Measurements from ENCODE around the gene AQP1.

Gene AQP1

DNA sequence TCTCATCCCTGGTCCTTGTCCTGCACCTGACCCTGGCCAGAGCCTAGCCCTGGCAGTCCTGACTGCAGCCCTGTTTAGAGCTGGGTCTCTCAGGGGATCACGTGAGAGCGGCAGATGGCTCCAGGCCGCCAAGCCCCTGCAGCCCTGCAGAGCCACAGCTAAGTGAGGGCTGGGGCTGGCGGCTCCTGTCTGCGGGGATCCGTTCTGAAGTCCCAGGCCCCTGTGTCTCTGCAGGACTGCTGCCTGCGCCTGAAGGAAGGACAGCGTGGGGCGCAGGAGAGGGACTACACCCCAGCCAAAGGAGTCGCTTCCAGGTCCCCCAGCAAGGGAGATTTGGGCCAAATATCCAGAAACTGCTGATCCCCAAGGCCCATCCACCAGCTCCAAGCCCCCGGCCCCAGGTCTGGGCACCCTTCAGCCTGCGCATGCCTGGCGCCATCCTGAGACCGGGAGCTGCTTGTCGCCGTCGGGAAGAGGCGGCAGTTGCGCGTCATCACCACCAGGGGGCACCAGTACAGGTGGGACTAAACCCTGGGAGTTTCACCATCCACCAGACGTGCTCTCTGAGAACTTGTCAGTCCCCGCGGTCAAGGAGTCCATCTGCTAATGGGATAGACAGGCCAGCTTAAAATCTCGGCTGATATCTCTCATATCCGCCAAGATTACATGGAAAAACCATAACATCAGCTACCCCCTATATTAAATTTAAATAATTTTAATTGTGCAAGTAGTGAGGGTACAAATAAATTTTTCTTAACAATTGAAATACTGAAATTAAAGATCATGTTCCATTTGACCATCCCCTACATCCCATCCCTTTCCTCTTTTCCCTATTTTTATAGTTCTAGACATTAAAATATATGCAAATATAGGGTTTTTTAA is 27.0 kb downstream of the AQP1 start:
- DNase-seq = peak in 3 of 4 experiments; percentile 10 to 50 (median 47)

DNA sequence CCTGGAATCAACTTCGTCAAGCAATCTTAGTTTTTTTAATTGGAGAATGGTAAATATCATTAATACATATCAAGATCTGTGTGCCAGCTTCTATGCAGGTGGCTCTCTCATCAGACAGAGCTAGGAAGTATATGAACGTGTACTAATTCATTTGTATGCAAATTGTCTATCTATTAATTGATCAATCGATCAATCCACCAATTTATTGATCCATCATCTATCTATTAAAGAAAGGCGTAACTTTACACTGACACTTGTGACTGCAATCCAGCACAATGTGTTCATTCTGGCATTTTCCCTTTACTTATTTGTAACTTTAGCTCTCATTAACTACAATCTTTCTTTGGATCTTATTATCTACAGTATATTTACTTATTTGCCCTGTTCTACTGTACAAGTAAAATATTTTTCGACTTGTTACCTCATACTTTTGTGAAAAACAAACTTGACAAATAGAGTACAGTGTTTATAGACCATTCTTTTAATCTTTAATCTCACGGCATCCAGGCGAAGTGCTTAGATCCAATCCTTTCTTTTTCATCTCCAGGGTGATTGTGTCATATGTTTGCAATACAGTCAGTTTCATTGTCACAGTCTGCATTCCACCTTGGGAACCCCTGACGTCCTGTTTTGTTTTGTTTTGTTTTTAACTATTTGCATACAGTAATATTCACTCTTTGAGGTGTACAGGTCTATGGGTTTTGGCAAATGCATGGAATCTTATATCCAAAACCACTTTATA is 30.1 kb downstream of the AQP1 start:
- no peak for DNase-seq

DNA sequence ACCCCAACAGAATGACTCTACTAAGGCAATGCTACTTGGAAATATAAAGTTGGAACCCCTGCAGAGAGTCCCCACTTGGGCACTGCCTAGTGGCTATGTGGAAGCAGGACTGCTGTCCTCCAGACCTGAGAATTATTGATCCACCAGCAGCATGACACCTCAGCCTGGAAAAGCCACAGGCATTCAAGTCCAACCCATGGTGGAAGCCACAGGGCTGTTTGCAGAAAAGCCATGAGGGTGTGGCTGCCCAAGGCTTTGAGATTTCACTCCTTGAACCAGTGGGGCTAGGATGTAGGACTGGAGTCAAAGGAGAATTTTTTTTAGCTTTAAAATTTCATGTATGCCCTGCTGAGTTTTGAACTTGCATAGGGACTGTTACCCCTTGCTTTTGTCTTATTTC is 38.5 kb downstream of the AQP1 start:
- no peak for DNase-seq

DNA sequence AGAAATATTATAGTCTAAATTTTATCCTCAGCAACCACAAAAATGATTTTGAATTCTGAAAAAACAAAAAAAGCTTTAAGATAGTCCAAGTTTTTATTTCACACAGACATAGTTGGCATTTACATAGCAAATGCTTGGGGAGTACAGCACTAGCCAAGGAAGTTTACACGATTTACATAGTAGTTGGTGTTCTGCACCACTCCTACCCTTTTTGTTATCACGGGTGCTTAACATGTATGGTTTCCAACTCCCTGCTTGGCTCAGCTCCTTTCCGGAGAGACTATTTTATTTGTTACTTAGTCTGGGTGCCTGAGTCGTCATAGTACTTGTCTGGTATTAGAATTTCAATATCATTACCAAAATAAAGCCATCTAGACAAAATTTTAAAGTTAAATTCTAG is 43.3 kb downstream of the AQP1 start:
- DNase-seq = no peak

DNA sequence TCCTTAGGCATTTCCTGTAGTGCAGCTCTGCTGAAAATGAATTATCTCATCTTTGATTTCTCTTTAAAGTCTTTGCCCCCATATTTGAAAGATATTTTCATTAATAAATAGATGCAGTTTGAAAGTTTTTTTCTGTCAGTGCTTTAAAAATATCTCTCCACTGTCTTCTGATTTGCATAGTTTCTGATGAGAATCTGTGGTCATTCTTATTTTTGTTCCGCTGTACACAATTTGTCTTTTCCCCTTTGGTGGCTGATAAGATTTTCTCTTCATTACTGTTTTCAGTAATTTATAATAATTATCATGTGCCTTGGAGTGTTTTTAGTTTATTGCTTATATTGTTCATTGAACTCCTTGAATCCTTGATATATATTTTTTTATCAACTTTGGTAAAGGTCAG is 45.1 kb downstream of the AQP1 start:
- DNase-seq = no peak

DNA sequence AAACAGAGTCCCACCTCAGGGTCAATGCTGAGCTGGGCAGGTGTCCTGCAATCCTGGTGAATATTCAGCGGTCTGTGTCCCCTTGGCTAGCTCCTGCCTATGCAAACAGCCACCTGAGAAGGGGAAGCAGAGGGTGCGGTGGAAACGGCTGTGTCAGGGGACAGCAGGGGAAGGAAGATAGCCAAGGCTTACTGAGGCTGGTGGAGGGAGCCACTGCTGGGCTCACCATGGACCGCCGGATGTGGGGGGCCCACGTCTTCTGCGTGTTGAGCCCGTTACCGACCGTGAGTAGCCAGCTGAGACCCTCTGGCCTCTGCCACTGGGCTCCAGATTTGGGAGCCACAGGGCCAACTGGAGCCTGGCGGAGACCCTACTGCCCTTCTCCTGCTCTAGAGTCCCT is 52.2 kb downstream of the AQP1 start, which contains the start of gene GHRHR:
Gene GHRHR, plus strand, starts transcription at position 112 of the 400 bp plus-strand sequence. Its CDS starts 116 bp downstream, at position 228.
- no peak for DNase-seq

DNA sequence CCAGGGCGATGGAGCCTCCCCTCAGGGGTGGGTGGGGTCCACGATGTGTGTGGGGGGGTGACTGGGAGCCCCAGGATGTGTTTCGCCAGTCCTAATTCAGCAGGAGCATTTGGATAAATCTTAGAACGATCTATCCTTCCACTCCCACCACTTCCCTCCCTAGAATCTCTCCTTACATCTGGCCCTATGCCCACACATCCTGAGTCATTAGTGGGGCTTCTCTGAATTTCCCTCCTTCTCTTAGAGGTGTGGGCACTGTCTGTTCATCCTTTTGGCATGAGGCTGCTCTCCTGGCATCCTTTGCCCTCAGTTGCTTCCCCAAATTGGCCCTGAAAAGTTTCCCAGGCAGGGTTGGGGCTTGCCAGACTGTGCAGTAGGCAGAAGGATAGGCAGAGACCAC is 53.7 kb downstream of the AQP1 start:
- no peak for DNase-seq

DNA sequence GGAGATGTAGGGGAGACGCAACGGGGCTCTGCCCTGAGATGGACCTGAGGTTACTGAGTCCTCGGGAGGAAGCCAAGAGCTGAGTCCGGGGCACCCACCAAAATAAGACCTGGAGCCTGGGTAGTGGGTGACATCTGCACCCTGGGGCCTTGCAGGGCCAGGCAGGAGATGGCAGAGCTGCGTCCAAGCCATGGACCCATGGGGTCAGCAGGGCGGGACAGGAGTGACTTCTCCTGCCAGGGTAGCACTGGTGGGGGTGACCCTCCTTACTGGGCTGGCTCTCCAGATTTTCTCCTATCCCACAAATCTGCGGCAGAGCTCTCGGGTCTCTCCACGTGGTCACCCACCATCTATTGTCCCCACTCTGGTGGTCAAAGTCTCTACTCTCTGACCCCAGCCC is 54.2 kb downstream of the AQP1 start:
- no peak for DNase-seq

DNA sequence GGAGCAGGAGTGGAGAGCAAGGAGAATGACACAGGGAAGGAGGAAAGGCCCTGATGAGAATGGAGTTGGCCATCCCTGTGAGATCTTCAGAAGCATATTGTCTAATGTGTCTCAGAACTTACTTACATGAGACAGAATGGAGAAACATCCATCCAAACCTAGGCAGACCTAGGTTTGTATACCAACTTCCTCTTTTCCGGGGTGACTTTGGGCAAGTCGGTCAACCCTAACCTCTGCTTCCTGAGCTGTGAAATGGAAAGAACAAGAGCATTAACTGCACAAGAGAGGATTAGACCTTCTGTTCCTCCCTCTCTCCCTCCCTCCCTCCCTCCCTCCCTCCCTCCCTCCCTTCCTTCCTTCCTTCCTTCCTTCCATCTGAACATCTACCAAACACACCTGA is 56.6 kb downstream of the AQP1 start:
- DNase-seq = no peak

DNA sequence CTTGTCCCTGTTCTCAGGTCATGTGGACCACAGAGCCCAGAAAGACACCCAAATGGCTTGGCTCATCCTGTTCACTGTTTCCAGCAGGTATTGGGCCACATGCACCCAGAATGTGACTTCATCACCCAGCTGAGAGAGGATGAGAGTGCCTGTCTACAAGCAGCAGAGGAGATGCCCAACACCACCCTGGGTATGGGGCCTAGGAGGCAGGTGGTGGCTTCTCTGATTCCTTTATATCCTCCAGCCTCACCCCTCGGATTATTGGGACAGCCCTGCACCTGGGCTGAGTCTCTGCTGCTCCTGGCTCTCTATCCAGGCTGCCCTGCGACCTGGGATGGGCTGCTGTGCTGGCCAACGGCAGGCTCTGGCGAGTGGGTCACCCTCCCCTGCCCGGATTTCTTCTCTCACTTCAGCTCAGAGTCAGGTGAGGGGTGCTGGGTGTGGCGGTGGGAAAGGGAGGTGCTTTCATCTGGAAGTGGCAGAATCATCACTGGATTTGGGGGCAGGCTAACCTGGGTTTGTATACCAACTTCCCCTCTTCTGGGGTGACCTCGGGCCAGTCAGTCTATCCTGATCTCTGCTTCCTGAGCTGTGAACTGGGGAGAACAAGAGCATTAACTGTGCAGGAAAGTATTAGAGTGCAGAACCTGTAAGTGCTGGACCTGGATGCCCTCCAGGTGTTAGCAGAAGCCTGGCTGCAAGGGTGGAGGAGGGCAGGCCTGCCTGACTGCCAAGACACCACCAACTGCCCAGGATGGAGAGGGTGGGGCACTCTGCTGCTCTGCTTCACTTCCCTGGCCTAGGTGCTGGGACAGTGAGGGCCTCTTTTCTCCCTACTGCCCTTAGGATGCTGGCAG is 57.3 kb downstream of the AQP1 start:
- no peak for DNase-seq

DNA sequence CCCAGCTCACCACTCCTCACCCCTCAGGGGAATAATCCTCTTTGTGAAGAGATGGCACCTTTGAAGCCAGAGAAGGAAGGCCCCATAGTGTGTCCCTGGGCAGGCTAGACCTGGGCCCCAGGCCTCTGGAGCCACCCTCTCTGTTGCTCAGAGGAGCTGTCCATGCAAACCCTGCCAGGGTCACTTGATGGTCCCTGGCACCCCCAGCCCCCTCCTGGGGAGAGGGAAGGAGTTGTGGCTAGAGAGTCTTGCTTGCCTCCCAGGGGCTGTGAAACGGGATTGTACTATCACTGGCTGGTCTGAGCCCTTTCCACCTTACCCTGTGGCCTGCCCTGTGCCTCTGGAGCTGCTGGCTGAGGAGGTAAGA is 57.9 kb downstream of the AQP1 start:
- DNase-seq = no peak

DNA sequence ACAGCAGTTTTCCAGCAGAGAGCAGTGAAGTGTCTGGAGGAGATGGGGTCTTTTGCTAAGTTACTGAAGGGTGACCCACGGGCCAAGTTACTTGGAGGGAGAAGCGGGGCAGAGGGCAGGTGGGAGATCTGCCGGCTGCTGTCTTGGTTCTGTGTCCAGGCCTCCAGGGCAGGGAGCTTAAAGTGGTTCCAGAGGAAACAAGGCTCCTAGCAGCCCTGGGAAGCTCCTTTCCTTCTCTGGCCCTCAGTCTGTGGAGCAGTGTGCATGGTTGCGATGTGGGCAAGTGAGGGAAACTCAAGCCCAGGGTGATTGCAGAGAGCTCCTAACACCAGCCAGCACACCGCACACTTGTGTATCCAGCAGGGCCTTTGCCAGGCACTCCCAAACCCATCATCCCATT is 58.4 kb downstream of the AQP1 start:
- DNase-seq = no peak

DNA sequence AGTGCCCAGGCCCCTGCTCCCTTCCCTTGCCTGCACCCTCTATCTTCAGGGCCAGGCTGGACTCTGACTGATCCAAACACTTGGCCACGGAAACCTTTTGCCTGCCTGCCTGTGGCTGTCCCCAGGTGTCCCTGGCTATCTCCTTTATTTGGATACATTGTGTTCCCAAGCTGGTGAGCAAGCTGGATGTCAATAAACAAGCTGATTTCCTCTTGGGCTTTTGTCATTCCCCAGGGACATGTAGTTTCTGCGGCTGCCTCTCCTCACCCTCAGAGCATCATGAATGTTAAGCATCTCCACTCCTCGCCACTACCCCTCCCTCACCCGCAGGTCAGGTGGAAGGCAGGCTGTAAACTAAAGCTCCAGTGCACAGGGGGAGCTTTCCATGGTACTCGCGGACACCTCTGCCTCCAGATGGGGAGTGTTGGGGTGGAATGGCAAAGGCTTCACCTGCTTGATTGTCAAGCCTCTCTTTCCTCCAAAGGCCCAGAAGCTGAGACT is 59.0 kb downstream of the AQP1 start:
- DNase-seq = no peak

DNA sequence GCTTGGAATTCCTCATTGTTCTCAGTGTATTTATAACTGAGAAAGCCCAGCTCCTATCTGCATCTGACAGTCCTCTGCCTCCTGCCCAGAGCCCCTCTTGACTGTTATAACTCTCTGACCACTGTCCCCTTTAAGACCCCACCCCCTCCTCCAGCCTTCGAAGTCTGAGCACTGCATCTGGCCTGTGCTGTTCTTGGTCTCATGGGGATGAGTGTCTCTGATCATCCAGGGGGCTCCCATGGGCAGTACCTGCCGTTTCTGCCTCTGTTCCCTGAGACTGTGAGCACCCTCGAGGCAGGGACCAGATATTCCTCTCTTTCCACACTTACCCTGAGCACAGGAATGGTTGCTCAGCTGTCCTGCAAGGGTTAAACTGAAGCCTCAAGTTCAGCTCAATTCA is 59.8 kb downstream of the AQP1 start:
- no peak for DNase-seq

DNA sequence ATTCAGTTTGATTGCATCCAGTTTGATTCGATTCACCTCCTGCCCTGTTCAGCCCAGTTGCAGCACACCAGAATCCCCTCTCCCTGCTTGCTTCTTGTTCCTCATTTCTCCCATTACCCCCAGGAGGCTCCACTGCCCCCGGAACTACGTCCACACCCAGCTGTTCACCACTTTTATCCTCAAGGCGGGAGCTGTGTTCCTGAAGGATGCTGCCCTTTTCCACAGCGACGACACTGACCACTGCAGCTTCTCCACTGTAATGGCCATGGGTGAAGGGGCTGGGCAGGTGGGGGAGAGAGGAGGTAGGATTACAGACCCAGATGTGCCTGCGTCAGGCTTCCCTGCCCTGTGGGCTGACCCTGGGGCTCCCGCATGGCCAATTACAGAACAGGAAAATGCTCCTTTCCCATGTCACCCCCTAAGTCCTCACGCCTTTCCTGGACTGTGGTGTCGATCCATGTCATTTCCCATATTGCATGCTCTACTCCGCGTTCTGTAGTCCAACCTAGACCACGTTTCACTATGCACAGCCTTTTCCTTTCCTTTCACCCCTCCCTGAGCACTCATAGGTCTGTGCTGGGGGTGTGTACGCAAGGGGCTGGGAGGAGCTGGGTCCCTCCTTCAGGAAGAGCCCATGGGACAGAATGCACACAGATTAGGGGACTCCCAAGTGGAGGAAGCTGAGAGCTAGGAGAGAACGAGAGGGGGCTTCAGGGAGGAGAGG is 60.3 kb downstream of the AQP1 start:
- DNase-seq = no peak

DNA sequence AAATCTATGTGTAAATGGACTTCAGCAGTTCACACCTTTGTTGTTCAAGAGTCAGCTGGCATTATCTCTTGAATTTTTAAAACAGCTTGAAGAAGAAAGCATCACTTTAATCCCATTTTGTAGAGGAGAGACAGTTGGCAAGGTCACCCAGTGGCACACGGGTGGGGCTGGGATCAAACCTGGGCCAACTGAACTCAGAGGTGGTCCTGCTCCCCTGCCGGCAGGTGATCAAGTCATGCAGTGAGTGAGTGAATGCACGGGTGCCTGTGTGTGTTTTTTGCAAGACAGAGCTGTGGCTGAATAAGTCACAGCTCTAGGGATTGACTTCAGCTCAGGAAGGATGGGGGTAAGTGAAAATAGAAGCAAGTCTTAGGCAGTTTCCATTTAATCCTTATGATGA is 61.6 kb downstream of the AQP1 start:
- DNase-seq = no peak

DNA sequence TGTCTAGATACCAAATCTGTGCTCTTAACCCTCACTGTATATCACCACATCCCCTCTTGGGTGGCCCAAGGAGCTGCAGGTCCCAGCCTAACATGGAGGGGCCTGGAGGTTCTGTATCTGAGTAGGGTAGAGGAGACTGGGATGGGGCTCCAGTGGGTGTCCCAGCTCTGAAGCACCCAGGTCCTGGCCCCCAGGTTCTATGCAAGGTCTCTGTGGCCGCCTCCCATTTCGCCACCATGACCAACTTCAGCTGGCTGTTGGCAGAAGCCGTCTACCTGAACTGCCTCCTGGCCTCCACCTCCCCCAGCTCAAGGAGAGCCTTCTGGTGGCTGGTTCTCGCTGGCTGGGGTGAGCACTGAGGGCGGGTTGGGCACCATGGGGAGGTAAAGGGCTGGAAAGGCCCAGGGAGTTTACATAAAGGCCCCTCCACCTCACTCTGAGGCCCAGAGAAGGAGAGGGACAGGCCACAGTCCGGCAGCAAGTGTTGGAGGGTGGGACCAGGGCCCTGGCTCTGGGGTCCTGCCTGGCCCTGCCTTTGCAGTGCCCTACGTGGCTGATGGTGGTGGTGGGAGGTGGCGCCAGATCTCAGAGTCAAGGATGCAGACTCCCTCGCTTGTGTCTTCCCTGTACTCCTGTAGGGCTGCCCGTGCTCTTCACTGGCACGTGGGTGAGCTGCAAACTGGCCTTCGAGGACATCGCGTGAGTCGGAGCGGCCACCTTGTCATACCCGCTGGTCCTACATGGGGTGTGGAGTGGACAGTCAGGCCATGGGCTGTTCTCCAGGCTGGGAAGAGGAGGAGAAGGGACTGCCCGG is 62.3 kb downstream of the AQP1 start:
- DNase-seq = no peak

DNA sequence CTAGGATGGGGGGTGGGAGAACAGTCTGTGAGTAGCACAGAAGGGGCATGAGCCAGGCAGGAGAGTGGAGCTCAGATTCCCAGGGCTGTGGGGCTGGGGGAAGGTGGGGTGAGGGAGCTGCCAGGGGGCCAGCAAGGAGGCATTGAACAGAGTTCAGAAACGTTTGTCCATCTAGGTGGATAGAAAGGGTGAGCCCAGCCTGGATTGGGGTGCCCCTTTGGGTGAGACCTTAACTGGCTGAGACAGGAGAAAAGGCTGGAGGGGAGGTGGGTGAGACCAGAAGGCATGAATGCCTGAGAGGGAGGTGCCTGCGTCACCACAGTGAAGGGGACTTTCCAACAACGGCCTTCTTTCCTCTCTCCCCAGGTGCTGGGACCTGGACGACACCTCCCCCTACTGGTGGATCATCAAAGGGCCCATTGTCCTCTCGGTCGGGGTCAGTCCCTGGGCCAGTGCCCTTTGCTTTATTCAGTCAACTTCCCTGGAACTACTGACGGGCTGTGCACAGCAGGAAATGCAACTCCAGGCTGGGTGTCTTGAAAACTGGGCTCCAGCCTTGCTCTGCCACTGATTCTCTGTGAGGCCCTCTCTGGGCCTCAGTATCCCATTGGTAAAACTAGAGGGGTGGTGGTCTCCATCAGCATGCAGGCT is 63.1 kb downstream of the AQP1 start:
- DNase-seq = peak in 1 of 4 experiments; percentile 12

Measured in activated CD4-positive, CD25-positive, alpha-beta regulatory T cell (primary cell).